NCI-H510A (cell line): ENCODE results near the gene DNAH2.
"Not testable (repeated sequence)": the region's sequence is repeated elsewhere in the genome, so short reads cannot be mapped to it uniquely, and the experiment has no call there.

Source experiments
- DNase-seq: peaks from one replicate; lab custom pipeline; 2025; lab: John Stamatoyannopoulos, UW

Gene DNAH2

GRCh38 chr17:7850701-7851437, 133.3 kb downstream of the DNAH2 start:
- no peak for DNase-seq

DNA sequence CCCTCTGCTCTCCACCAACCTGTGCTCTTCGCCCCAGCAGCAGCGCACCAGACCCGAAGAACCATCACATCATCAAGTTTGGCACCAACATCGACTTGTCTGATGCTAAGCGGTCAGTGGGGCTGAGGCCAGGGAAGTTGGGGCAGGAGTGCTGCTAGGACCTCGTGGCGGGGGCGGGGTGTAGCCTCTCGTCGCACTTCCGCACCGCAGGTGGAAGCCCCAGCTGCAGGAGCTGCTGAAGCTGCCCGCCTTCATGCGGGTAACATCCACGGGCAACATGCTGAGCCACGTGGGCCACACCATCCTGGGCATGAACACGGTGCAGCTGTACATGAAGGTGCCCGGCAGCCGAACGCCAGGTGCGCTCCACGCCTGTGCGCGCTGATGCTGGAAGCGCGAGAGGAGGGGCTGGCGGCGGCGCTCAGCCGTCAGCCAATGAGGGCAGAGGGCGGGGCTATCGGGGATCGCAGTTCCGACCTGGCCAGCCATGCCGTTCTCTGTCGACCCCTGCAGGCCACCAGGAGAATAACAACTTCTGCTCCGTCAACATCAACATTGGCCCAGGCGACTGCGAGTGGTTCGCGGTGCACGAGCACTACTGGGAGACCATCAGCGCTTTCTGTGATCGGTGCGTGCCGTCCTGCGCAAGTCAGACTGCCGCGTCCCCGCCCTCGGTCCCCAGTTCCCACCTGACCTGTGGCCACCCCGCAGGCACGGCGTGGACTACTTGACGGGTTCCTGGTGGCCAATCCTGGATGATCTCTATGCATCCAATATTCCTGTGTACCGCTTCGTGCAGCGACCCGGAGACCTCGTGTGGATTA, 134.1 kb downstream of the DNAH2 start:
- DNase-seq: no peak

DNA sequence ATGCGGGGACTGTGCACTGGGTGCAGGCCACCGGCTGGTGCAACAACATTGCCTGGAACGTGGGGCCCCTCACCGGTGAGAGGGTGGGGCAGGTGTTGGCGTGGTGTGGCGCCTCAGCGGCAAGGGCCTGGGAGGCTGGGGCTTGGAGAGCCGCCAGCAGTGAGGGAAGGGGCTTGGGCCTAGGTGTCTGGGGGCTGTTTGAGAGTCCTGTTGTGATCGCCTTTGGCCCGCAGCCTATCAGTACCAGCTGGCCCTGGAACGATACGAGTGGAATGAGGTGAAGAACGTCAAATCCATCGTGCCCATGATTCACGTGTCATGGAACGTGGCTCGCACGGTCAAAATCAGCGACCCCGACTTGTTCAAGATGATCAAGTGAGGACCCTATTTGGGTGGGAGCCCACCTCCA, 134.7 kb downstream of the DNAH2 start:
- DNase-seq: no peak

DNA sequence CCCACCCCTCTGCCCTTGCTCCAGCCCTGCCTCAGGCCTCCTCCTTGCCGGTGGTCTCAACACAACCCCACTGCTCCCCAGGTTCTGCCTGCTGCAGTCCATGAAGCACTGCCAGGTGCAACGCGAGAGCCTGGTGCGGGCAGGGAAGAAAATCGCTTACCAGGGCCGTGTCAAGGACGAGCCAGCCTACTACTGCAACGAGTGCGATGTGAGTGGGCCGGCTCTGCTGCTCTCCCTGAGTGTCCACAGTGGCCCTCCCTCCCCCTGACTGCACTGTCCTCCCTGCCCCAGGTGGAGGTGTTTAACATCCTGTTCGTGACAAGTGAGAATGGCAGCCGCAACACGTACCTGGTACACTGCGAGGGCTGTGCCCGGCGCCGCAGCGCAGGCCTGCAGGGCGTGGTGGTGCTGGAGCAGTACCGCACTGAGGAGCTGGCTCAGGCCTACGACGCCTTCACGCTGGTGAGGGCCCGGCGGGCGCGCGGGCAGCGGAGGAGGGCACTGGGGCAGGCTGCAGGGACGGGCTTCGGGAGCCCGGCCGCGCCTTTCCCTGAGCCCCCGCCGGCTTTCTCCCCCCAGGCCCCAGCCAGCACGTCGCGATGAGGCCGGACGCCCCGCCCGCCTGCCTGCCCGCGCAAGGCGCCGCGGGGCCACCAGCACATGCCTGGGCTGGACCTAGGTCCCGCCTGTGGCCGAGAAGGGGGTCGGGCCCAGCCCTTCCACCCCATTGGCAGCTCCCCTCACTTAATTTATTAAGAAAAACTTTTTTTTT, 135.6 kb downstream of the DNAH2 start:
- no peak for DNase-seq

- no peak for DNase-seq
These were observed 136.1 kb downstream of the DNAH2 start for GRCh38 chr17:7853691-7854038.

DNA sequence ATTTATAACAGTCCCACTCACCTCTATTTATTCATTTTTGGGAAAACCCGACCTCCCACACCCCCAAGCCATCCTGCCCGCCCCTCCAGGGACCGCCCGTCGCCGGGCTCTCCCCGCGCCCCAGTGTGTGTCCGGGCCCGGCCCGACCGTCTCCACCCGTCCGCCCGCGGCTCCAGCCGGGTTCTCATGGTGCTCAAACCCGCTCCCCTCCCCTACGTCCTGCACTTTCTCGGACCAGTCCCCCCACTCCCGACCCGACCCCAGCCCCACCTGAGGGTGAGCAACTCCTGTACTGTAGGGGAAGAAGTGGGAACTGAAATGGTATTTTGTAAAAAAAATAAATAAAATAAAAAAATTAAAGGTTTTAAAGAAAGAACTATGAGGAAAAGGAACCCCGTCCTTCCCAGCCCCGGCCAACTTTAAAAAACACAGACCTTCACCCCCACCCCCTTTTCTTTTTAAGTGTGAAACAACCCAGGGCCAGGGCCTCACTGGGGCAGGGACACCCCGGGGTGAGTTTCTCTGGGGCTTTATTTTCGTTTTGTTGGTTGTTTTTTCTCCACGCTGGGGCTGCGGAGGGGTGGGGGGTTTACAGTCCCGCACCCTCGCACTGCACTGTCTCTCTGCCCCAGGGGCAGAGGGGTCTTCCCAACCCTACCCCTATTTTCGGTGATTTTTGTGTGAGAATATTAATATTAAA, 136.7 kb downstream of the DNAH2 start:
- DNase-seq: no peak

DNA sequence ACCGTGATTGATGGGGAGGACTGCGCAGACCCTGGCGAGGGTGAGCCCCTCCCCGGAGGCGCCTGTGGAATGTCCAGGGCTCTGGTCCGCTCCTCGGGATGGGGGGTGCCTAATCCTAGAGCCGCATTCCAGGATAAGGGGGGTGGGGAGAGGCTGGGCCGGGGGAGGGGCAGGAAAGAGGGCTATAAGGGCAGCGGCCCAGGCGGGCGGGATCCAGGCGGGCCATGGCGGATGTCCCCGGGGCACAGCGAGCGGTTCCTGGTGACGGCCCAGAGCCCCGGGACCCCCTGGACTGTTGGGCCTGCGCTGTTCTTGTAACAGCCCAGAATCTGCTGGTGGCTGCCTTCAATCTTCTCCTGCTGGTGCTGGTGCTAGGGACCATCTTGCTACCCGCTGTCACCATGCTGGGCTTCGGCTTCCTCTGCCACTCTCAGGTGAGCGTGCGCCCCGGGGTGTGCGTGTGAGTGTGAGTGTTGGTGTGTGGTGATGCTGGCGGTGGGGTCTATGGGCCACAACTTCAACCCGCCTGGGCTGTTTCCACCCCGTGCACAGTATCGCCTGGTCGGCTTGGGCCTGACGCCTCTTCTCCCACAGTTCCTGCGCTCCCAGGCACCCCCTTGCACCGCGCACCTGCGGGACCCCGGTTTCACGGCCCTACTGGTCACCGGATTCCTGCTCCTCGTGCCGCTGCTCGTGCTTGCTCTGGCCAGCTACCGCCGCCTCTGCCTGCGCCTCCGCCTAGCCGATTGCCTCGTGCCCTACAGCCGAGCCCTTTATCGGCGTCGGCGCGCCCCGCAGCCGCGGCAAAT, 137.5 kb downstream of the DNAH2 start, which contains the start of gene TMEM88:
Gene TMEM88, plus strand, starts transcription at position 216 of the 809 bp plus-strand sequence. Its CDS starts 9 bp downstream, at position 225.
- no peak for DNase-seq

GRCh38 chr17:7855660-7856010, 138.1 kb downstream of the DNAH2 start:
- no peak for DNase-seq

DNA sequence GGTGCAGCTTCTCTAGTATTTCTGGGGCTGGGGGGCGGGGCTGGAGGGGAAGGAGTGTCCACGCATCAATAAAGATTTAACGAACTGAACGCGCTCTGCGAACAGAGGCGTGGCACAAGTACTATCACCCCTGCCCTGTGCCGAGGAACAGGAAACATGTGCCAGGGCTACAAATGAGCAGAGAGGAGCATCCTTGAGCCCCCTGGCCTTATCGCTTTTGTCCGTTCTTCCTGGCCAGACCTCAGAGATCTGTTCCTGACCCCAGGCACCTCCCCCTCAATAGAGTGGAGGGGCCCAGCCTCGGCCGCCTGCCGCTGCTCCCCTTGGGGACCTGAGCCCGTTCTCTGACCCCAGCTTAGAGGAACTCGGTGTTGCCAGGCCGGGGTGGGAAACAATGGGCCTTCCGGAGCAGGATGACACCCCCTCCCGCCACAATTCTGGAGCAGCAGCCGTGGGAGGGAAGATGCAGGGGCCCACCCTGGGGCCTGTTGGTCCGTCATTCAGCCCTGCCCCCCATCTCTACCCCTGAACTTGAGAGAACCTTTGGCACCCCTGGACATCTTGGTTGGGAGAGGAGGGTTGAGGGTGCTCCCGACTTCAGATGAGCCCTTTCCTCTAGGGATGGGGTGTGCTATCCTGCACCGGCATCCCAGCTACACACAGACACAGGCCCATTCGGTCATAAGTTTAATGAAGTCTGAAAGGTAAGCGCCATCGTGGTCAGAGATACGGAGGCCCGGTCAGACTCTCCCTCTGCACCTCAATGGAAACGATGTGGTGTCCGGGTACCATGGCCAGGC, 138.7 kb downstream of the DNAH2 start:
- DNase-seq: peak; percentile 18

GRCh38 chr17:7856811-7857712, 139.5 kb downstream of the DNAH2 start, which contains the start of gene NAA38:
NAA38 (minus strand) TSS chr17:7857559; CDS start chr17:7857463, 96 bp downstream.
- peak; percentile 97 for DNase-seq

- DNase-seq: peak; percentile 85
These were observed 140.4 kb downstream of the DNAH2 start, which contains the start of gene CYB5D1 for GRCh38 chr17:7857713-7858521. CYB5D1 (plus strand) TSS chr17:7858003; CDS start chr17:7858135, 132 bp downstream.

- DNase-seq: peak; percentile 23
These were observed 140.9 kb downstream of the DNAH2 start for GRCh38 chr17:7858522-7858810.

DNA sequence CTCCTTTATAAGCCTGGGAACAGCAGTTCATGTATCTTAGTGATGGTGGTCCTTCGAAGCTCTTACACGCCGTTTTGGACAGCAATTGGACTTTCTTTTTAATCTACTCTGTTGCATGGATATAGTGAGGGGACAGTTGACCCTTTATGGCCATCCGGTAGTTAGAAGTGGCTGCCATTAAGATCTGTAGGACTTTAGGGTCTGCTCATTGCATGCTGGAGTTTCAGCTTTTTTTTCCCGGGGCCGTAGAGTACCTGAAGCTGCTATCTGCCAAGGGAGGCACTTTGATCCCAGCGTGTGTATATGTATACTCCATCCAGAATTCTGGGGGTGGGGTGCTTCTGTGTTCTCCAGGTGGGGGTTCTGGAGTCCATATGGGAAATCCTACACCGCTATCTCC, 141.5 kb downstream of the DNAH2 start:
- no peak for DNase-seq

DNA sequence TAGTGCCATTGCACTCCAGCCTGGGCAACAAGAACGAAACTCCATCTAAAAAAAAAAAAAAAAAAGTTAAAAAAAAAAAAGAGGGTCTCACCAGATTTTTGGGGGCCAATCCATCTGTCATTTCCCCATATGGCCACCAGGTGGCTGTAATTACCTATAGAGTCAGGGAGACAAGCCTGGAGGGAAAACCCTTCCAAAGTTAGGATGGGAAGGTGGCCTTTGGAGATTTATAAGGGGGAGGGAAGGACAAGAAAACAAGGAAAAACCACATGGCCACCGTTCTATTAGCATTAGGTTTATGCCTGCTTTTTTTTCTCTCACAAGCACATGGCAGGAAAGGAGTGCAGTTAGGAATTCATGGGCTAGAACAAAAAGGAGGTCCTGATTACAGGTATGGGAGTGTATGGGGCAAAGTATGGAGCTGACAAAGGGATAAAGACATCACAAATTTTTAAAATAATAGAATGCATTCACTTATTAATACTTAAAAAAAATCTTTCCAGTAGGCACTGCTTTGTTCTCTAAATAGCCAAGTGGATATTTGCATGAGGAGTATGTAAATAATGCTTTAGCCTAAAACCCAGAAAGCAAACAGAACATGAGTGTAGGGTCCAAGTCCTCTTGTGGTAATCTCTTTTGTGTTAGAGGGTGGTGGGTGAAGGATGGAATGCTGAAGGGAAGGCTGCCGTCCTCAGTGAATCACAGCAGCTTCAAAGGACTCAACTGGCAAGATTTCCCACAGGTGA, 145.3 kb downstream of the DNAH2 start:
- DNase-seq: no peak

- DNase-seq: not testable (repeated sequence)
These were observed 146.8 kb downstream of the DNAH2 start for GRCh38 chr17:7864384-7864783.

DNA sequence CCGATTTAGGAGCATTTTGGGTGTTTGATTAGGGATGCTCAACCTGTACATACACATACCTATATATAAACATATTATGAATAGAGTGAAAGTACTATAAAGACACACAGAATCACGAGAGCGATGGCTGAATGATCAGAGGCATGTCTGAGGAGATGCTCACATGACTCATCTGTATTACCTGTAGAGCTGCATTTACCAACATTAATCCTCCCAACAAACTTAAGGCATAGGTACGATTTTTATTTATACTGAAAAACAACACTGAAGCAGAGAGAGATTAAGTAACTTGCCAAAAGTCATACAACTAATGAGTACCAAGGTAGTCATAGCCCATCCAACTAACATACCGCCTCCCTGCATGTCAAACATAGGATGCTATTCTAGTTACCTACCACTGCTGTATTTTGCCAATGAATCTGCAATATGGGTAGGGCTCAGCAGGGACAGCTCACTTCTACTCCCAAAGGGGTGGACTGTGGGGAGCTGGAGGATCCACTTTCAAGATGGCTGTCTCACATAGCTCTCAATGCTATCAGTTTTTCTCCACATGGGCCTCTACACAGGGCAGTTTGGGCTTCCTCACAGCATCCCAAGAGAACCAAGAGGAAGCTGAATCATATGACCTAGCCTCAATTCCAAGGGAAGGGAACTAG, 147.6 kb downstream of the DNAH2 start:
- DNase-seq: no peak

GRCh38 chr17:7867881-7868329, 150.4 kb downstream of the DNAH2 start:
- no peak for DNase-seq
